HG03378 (cell line): Measurements from ENCODE around the gene ZNRF3.
"Not testable (repeated sequence)": the region's sequence is repeated elsewhere in the genome, so short reads cannot be mapped to it uniquely, and the experiment has no call there.

Experiments used
- ATAC-seq: cut with Tn5 transposase; IDR thresholded peaks from one replicate; pipeline ENCODE4 v1.9.1; 2021; ENCODE audit warnings: mild to moderate bottlenecking, moderate library complexity; ENCODE audit not compliant: unreplicated experiment

Gene ZNRF3

GRCh38 chr22:29081517-29082236 is 198.3 kb downstream of the ZNRF3 start:
- ATAC-seq: no peak

DNA sequence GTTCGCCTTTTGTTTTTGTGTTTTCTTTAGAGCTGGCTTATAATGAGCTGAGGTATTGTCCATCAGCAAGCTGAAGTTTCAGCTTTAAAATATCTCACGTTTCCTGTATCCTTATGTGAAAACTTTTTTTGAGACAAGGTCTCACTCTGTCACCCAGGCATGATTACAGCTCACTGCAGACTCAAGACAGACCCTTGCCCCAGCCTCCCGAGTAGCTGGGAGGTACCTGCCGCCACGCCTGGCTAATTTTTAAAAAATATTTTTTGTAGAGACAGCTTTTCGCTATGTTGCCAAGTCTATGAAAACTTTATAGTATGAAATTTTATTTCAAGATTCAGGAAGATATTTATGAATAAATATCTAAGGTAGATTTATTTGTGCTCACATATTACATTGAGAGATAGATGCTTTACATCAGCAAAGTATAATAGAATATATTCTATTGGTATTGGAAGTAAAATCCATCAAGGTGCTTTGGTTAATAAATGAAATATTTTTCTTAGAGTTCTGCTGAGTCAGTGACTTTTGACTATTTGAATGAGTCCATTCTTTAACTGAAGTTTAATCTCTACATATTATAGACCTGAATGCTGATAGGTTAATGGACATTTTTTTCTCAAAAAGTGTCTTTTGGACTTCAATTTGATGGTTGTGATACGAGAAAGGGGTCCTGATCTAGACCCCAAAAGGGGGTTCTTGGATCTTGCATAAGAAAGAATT is 199.6 kb downstream of the ZNRF3 start:
- ATAC-seq: no peak

DNA sequence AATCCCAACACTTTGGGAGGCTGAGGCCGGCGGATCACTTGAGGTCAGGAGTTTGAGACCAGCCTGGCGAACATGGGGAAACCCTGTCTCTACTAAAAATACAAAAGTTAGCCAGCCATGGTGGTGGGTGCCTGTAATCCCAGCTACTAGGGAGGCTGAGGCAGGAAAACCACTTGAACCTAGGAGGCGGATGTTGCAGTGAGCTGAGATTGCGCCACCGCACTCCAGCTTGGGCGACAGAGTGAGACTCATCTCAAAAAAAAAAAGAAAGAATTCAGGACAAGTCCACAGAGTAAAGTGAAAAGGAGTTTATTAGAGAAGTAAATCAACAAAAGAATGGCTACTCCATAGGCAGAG is 200.2 kb downstream of the ZNRF3 start:
- ATAC-seq: not testable (repeated sequence)

DNA sequence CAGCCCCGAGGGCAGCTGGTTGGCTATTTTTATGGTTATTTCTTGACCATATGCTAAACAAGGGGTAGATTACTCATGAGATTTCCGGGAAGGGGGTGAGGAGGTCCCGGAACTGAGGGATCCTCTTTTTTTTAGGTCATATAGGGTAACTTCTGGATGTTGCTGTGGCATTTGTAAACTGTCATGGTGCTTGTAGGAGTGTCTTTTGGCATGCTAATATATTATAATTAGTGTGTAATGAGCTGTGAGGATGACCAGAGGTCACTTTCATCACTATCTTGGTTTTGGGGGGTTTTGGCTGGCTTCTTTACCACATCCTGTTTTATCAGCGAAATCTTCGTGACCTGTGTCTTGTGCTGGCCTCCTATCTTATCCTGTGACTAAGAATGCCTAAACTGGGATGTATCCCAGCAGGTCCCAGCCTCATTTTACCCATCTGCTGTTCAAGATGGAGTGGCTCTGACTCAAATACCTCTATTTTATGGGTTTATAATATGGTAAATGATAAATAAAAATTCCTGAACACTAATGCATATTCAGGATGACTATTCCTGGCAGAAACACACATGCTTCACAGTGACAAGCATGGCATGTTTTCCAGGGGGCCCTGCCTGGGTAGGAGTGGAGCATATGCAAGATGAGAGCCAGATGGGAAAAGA is 200.7 kb downstream of the ZNRF3 start:
- no peak for ATAC-seq

DNA sequence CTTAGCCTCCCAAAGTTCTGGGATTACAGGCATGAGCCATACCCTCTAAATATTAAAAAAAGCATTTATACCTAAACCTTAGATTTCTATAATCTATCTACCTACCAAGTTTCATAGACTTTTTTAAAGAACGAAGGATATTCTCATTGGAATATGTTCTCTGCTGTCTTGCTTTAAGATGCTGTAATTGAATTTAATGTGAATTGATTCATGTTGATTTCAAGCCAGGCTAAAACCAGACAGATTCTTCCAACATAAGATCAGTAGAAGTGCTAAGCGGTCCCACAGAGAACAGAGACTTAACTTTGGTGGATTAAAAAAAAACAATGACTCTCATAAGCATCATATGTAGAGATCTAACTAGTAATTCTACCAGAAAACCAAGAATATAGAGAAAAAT is 203.6 kb downstream of the ZNRF3 start:
- no peak for ATAC-seq

- no peak for ATAC-seq
Measured at GRCh38 chr22:29088809-29089208, 205.4 kb downstream of the ZNRF3 start.

GRCh38 chr22:29089507-29089906 is 206.1 kb downstream of the ZNRF3 start:
- no peak for ATAC-seq

DNA sequence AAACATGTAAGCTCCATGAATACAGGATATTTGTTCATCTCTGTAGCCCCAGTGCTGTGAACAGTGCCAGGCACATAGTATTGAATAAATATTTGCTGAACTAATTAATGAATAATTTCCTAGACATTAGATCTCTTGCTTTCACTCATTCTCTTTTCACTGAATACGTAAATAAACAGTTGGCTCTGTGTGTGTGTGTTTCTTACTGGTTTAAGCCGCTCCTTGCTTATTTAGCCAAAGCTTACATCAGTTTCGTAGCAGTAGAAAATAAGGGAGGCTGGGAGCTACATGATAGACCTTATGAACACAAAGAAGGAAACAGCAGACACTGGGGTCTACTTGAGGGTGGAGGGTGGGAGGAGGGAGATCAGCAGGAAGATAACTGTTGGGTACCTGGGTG is 206.7 kb downstream of the ZNRF3 start:
- no peak for ATAC-seq

DNA sequence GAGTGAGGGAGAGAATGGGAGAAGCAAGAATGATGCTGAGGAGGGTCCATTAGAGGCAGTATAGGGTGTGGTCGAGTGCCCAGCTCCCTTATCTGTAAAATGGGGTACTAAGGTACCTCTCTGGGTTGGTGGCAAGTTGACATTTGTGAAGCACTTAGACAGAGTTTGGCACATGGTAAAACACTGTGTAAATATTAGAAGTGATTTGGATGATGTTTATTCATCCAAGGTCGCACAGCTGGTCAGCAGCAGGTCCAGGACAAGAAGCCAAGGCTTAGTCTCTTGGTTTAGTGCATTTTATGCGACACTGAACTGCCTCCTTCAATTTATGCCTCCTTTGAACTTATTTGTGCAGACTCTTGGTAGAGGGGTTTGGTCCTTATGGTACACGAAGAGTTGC is 208.9 kb downstream of the ZNRF3 start:
- no peak for ATAC-seq

DNA sequence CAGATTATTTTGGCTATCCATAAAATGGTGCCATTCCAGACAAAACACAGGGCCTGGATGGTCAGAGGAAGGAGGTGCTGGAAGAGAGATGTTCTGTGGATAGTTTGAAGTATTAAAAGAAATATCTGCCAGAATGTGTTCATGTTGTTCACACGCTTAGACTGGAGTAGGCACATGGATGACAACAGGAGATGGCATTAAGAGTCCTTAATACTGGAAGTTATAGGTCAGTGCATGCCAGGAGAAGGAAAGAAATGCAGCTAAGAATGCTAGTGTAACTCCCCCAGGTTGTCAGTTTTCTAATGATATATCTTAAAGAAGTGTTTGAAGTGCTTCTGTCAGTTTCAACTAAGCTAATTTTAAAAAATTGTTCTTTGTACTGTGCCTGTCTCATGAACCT is 209.7 kb downstream of the ZNRF3 start:
- no peak for ATAC-seq

- ATAC-seq: no peak
Measured at GRCh38 chr22:29093501-29094300, 210.3 kb downstream of the ZNRF3 start.

- no peak for ATAC-seq
Measured at GRCh38 chr22:29095459-29095858, 212.1 kb downstream of the ZNRF3 start.

GRCh38 chr22:29096736-29097669 is 213.6 kb downstream of the ZNRF3 start:
- ATAC-seq: no peak

DNA sequence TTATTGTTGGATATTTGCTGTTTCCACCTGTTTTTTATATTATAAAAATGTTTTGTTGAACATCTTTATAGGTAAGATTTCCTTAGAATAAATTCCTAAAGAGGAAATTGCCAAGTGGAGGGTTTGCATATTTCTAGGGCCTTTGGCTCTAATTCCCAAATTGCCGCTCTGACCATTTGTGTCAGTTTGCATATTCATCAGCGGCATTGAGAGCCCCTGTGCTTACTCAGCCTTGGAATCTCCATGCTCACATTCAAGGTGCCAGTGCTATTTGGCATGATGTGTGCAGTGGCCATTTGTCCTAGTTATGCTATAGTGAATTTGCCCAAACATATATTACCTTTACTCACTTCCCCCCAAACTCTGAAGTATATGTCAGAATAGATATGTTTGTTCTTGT is 214.9 kb downstream of the ZNRF3 start:
- no peak for ATAC-seq

DNA sequence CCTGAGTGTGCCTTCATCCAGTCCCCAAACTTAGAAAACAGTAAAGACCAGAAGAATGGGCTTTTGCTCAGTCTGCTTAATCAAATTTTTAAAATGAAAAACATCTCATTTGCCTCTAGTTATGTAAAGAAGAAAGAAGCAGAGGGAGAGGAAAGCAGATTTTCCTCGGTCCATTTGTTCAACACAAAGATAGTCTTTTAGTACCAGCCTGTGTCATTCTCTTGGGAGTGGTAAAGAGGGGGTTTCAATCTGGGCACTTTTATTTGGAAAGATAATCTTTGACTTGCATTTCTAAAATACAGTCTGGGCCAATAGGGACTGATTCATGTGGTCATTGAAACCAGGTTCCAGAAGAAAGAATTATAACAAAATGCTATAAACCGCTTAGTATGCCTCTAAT is 218.9 kb downstream of the ZNRF3 start:
- no peak for ATAC-seq

- ATAC-seq: no peak
Measured at GRCh38 chr22:29103121-29103520, 219.7 kb downstream of the ZNRF3 start.

DNA sequence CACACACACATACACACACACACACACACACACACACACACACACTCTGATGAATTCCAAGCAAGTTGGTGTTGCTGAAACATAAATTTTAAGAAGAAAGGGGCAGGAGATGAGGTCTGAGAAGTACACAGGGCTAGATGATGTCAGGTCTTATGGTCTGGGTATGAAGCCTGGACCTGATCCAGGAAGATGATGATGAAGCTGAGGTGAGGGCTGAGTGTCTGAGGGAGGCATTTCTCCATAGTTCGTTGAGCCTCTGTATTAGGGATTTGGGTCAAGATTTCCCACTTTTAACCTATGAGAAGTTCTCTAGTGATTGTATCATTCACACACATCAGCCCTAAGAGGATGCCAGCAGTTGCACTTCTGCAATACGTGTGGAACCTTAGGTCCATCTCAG is 222.1 kb downstream of the ZNRF3 start:
- no peak for ATAC-seq

GRCh38 chr22:29106839-29107238 is 223.5 kb downstream of the ZNRF3 start:
- no peak for ATAC-seq
